Tibial nerve (tissue), 4 donors: ENCODE data around the gene DIABLO.
A peak's percentile ranks its signal among the peaks of the same experiment; 100 is the strongest.

Source experiments
- EP300 ChIP-seq, 2 donors: sonication (generic); formaldehyde crosslinking; IDR thresholded peaks; one replicate each; pipeline ENCODE4 v1.6.1; 2017; ENCODE audit warnings: antibody characterized with exemption in 2 of 2, mild to moderate bottlenecking in 1 of 2
- POLR2A ChIP-seq, 2 donors: fragments of 450-650 bp; IDR thresholded peaks; one replicate each; pipeline ENCODE4 v1.6.1; 2017; ENCODE audit warnings: antibody characterized with exemption in 2 of 2, mild to moderate bottlenecking in 2 of 2, moderate library complexity in 2 of 2
- TF ChIP-seq, protein P1 (sequence below), 5 experiments: fragments of 200-600 bp in 3 of 5; fragments of 450-650 bp in 2 of 5; sonication (generic) in 3 of 5; IDR thresholded peaks; one replicate each; pipeline ENCODE4 v1.5.1; 2016 to 2019; ENCODE audit warnings: antibody characterized with exemption in 5 of 5, mild to moderate bottlenecking in 3 of 5, moderate library complexity in 2 of 5

DNA sequence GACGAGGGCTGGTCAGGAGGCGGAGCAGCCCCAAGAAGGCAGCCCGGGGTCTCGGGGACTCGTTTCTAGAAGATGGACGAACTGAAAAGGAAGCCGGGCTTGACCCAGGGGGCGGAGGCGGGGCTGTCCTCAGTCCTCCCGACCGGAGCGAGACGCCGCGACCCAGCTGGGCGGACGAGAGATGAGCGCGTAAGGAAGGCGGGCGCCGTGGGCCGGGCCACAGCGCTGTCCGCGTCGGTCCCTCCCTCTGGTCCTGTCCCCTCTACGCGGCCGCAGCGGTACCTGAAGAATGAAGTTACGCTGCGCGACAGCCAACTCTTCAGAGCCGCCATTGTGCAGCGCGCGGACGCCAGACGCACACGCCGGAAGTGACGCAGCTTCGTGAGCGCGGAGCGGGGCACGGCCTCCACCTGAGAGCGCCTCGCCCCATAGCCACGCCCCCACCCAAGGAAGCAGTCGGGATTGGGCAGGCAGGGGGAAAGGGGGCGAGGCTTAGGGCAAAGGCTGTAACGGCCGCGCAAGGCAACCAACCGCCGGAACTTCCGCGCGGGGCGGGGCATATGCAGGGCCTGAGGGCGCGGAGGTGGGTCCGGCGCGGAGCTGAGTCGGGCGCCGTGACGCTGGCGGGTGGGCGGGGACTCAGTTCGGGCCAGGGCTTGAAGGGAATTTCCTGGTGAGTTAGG, at the start of gene DIABLO:
- TF ChIP-seq, protein P1, sequence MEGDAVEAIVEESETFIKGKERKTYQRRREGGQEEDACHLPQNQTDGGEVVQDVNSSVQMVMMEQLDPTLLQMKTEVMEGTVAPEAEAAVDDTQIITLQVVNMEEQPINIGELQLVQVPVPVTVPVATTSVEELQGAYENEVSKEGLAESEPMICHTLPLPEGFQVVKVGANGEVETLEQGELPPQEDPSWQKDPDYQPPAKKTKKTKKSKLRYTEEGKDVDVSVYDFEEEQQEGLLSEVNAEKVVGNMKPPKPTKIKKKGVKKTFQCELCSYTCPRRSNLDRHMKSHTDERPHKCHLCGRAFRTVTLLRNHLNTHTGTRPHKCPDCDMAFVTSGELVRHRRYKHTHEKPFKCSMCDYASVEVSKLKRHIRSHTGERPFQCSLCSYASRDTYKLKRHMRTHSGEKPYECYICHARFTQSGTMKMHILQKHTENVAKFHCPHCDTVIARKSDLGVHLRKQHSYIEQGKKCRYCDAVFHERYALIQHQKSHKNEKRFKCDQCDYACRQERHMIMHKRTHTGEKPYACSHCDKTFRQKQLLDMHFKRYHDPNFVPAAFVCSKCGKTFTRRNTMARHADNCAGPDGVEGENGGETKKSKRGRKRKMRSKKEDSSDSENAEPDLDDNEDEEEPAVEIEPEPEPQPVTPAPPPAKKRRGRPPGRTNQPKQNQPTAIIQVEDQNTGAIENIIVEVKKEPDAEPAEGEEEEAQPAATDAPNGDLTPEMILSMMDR (IDR thresholded peaks at IDR 0.05) = peak in 1 of 5 experiments; percentile 43
- TF ChIP-seq POLR2A (IDR thresholded peaks at IDR 0.05) (peak; percentile 88 to 95), EP300 (IDR thresholded peaks at IDR 0.05) (peak; percentile 95 to 99)
